CD4-positive, alpha-beta T cell (primary cell): ENCODE measurements around the gene SCN8A. TPM values are rescaled to one million over a fixed set of nuclear protein-coding genes. Genes with fewer than 3 reads are reported as not detected.

Experiments
- ATAC-seq: fragments of 200-7000 bp; cut with Tn5 transposase; one replicate; pipeline ENCODE4 v1.10.0; 2022; ENCODE audit warnings: mild to moderate bottlenecking; ENCODE audit not compliant: poor library complexity
- CTCF ChIA-PET: fragments of 350-600 bp; sonication (Branson Sonifier 250); formaldehyde crosslinking; loops from one replicate; lab custom pipeline; 2021; ENCODE audit warnings: antibody characterized with exemption, inconsistent platforms; lab: Charles Lee
- POLR2A ChIA-PET: fragments of 350-600 bp; sonication (Branson Sonifier 250); formaldehyde crosslinking; loops from one replicate; lab custom pipeline; 2021; ENCODE audit warnings: antibody characterized with exemption, inconsistent platforms; lab: Charles Lee
- DNase-seq, 14 experiments: peaks; one replicate each; pipeline ENCODE4 v3.0.0-alpha.2; 2013 to 2020; ENCODE audit warnings: mixed read lengths in 2 of 14
- H3K27ac ChIP-seq, 2 donors: one replicate each; pipeline versions ENCODE4 v1.5.1 to v1.7.0; 2013; ENCODE audit warnings: low read length in 2 of 2, low read depth in 1 of 2, mild to moderate bottlenecking in 1 of 2
- H3K27me3 ChIP-seq, 2 experiments: 1 replicate in 1 of 2; 2 replicates in 1 of 2; pipeline versions ENCODE4 v1.6.1 to v1.7.0; 2013; ENCODE audit warnings: low read length in 2 of 2, control low read depth in 1 of 2, mild to moderate bottlenecking in 1 of 2, moderate library complexity in 1 of 2; ENCODE audit not compliant: insufficient read depth in 2 of 2, control insufficient read depth in 1 of 2
- H3K36me3 ChIP-seq: one replicate; pipeline ENCODE4 v1.6.1; 2013; ENCODE audit warnings: low read length, control low read depth; ENCODE audit not compliant: insufficient read depth
- H3K4me1 ChIP-seq: one replicate; pipeline ENCODE4 v1.6.1; 2013; ENCODE audit warnings: low read length, control low read depth; ENCODE audit not compliant: insufficient read depth
- H3K4me3 ChIP-seq: one replicate; pipeline ENCODE4 v1.5.1; 2013; ENCODE audit warnings: mild to moderate bottlenecking, low read length, moderate library complexity
- H3K9me3 ChIP-seq, 2 experiments: 1 replicate in 1 of 2; 2 replicates in 1 of 2; pipeline versions ENCODE4 v1.6.1 to v1.7.0; 2013; ENCODE audit warnings: low read length in 2 of 2, mild to moderate bottlenecking in 2 of 2, control low read depth in 1 of 2, moderate library complexity in 1 of 2; ENCODE audit not compliant: control insufficient read depth in 1 of 2, insufficient read depth in 1 of 2
- H3K27ac Mint-ChIP-seq: one replicate; pipeline ENCODE4 v1.8.0; 2020; ENCODE audit warnings: mixed read lengths
- H3K27me3 Mint-ChIP-seq: one replicate; pipeline ENCODE4 v1.8.0; 2021; ENCODE audit warnings: mixed read lengths
- H3K36me3 Mint-ChIP-seq: one replicate; pipeline ENCODE4 v1.8.0; 2021; ENCODE audit warnings: low read depth, mixed read lengths
- H3K4me1 Mint-ChIP-seq: one replicate; pipeline ENCODE4 v1.8.0; 2021; ENCODE audit warnings: low read depth, mixed read lengths
- H3K4me3 Mint-ChIP-seq: one replicate; pipeline ENCODE4 v1.8.0; 2020; ENCODE audit warnings: mild to moderate bottlenecking, mixed read lengths
- H3K9me3 Mint-ChIP-seq: one replicate; pipeline ENCODE4 v1.8.0; 2020; ENCODE audit warnings: mixed read lengths
- intact Hi-C, 2 experiments: fragments of 100-400 bp; cut with DNase I in 1 of 2; cut with micrococcal nuclease in 1 of 2; formaldehyde crosslinking; loops; one replicate each; pipeline versions ENCODE4 v1.15.1 to v1.9.0; 2023 to 2025; cut with DNase I, micrococcal nuclease
- total RNA-seq, 174 experiments: library from RNA in 2 of 174; stranded (reverse) in 2 of 174; gene quantifications; one replicate each; pipeline ENCODE4 v1.2.3 and lab custom pipeline; 2021 to 2026
- TF ChIP-seq, protein P1 (sequence below): fragments of 200-600 bp; IDR thresholded peaks from one replicate; pipeline ENCODE4 v1.8.0; 2022; ENCODE audit warnings: antibody characterized with exemption, mild to moderate bottlenecking

The SCN8A gene
- total RNA-seq, 2 experiments from 2014 or later: 0.14 to 0.36 TPM

DNA sequence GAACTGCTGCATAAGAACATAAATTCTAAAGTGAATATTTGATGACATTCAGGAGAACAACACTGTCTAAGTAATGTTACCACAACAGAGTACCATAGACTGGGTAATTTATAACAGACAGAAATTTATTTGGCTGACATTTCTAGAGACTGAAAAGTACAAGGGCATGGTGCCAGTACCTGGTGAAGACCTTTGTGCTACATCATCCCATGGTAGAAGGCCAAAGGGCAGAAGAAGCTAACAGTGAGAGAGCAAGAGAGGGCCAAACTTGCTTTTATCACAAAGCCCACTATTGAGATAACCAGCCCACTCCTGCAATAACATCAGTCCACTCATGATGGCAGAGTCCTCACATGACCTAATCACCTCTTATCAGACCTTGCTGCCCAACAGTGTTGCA, 168.7 kb downstream of the SCN8A start:
- H3K36me3 ChIP-seq: no peaks in the 10 kb centered on the region
- H3K4me1 ChIP-seq: no peaks in the 10 kb centered on the region
- Mint-ChIP-seq H3K9me3 (no peaks in the 10 kb centered on the region), H3K4me3 (no peak overlapping the region), H3K27me3 (no peaks in the 10 kb centered on the region), H3K27ac (no peak overlapping the region), H3K36me3 (no peaks in the 10 kb centered on the region), H3K4me1 (no peaks in the 10 kb centered on the region)
- no peaks in the 10 kb centered on the region for H3K9me3 ChIP-seq
- TF ChIP-seq, protein P1, sequence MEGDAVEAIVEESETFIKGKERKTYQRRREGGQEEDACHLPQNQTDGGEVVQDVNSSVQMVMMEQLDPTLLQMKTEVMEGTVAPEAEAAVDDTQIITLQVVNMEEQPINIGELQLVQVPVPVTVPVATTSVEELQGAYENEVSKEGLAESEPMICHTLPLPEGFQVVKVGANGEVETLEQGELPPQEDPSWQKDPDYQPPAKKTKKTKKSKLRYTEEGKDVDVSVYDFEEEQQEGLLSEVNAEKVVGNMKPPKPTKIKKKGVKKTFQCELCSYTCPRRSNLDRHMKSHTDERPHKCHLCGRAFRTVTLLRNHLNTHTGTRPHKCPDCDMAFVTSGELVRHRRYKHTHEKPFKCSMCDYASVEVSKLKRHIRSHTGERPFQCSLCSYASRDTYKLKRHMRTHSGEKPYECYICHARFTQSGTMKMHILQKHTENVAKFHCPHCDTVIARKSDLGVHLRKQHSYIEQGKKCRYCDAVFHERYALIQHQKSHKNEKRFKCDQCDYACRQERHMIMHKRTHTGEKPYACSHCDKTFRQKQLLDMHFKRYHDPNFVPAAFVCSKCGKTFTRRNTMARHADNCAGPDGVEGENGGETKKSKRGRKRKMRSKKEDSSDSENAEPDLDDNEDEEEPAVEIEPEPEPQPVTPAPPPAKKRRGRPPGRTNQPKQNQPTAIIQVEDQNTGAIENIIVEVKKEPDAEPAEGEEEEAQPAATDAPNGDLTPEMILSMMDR: no peak
- no peaks in the 10 kb centered on the region for H3K27me3 ChIP-seq
- no peak for ATAC-seq
- no peak for DNase-seq
- H3K4me3 ChIP-seq: no peak overlapping the region
- ChIA-PET POLR2A (no interaction called here), CTCF (no interaction called here)
- H3K27ac ChIP-seq: no peak overlapping the region
- intact Hi-C loops: no loop called here

- no peaks in the 10 kb centered on the region for H3K27me3 ChIP-seq
- POLR2A ChIA-PET: no interaction called here
- H3K9me3 ChIP-seq: no peaks in the 10 kb centered on the region
- Mint-ChIP-seq H3K4me3 (no peak overlapping the region), H3K27me3 (no peaks in the 10 kb centered on the region), H3K4me1 (no peaks in the 10 kb centered on the region), H3K27ac (no peak overlapping the region), H3K36me3 (no peaks in the 10 kb centered on the region), H3K9me3 (no peaks in the 10 kb centered on the region)
- ATAC-seq (no peak), DNase-seq (no peak)
- no peaks in the 10 kb centered on the region for H3K4me1 ChIP-seq
- H3K27ac ChIP-seq: no peak overlapping the region
- CTCF ChIA-PET: no interaction called here
- TF ChIP-seq, protein P1: no peak
- no peaks in the 10 kb centered on the region for H3K36me3 ChIP-seq
- no peak overlapping the region for H3K4me3 ChIP-seq
- intact Hi-C loops: no loop called here
Measured at GRCh38 chr12:51760231-51760630, 169.2 kb downstream of the SCN8A start.

DNA sequence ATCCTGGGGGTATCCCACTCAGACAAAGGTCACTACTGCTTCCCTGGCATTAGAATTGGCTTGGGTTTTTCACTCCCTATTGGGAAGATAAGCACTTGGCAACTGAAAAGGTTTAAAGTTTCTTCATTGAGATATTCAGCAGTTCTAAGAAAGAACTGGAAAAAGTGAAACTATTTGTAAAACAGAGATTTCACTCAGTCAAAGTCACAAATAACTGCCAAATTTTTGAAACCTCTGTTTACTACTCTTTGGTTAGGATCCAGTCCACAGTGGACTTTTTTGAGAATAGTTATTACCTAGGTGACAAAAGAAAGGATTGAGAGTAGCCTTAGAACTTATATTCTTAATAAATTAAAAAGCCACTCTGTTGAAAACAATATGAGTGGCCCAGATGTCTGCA, 172.7 kb downstream of the SCN8A start:
- no peaks in the 10 kb centered on the region for H3K27me3 ChIP-seq
- intact Hi-C loops: no loop called here
- H3K4me3 ChIP-seq: no peak overlapping the region
- DNase-seq: no peak
- ATAC-seq: no peak
- no peaks in the 10 kb centered on the region for H3K9me3 ChIP-seq
- H3K27ac Mint-ChIP-seq: no peak overlapping the region
- no peak overlapping the region for H3K4me3 Mint-ChIP-seq
- no peaks in the 10 kb centered on the region for H3K9me3 Mint-ChIP-seq
- ChIA-PET POLR2A (no interaction called here), CTCF (no interaction called here)
- H3K36me3 Mint-ChIP-seq: no peaks in the 10 kb centered on the region
- no peak overlapping the region for H3K27ac ChIP-seq
- H3K4me1 ChIP-seq: no peaks in the 10 kb centered on the region
- H3K4me1 Mint-ChIP-seq: no peaks in the 10 kb centered on the region
- TF ChIP-seq, protein P1: no peak
- no peaks in the 10 kb centered on the region for H3K27me3 Mint-ChIP-seq
- no peaks in the 10 kb centered on the region for H3K36me3 ChIP-seq
